Upper lobe of left lung (tissue), 6 donors: Measurements from ENCODE around the gene ZNF207. TPM values are rescaled to one million over a fixed set of nuclear protein-coding genes. Genes with fewer than 3 reads are reported as not detected.
"Not testable (repeated sequence)": the region's sequence is repeated elsewhere in the genome, so short reads cannot be mapped to it uniquely, and the experiment has no call there.

Experiments
- ATAC-seq, 2 donors: fragments of 200-7000 bp; cut with Tn5 transposase; one replicate each; pipeline ENCODE4 v1.9.1; 2022; ENCODE audit warnings: mild to moderate bottlenecking in 2 of 2, moderate library complexity in 2 of 2; ENCODE audit not compliant: low FRiP score in 2 of 2
- DNase-seq, 2 donors: peaks; one replicate each; pipeline ENCODE4 v3.0.0-alpha.2; 2019 to 2020
- H3K27ac ChIP-seq, 4 donors: fragments of 200-600 bp; sonication (generic); one replicate each; pipeline ENCODE4 v1.5.1; 2016 to 2019
- H3K27me3 ChIP-seq, 4 donors: fragments of 200-600 bp; sonication (generic); one replicate each; pipeline ENCODE4 v1.5.1; 2017 to 2019
- H3K36me3 ChIP-seq, 4 donors: fragments of 200-600 bp; sonication (generic); one replicate each; pipeline ENCODE4 v1.5.1; 2016 to 2019
- H3K4me1 ChIP-seq, 4 donors: fragments of 200-600 bp; sonication (generic); one replicate each; pipeline ENCODE4 v1.5.1; 2018 to 2019
- H3K4me3 ChIP-seq, 4 donors: fragments of 200-600 bp; sonication (generic); one replicate each; pipeline ENCODE4 v1.5.1; 2017 to 2019; ENCODE audit warnings: mild to moderate bottlenecking in 2 of 4, moderate library complexity in 1 of 4
- H3K9me3 ChIP-seq, 4 donors: fragments of 200-600 bp; sonication (generic); one replicate each; pipeline ENCODE4 v1.5.1; 2018 to 2019
- CTCF ChIP-seq, 6 experiments: fragments of 450-650 bp in 4 of 6; fragments of 200-600 bp in 2 of 6; sonication (generic) in 2 of 6; IDR thresholded peaks; one replicate each; pipeline ENCODE4 v1.5.1; 2016 to 2019; ENCODE audit warnings: antibody characterized with exemption in 6 of 6
- EP300 ChIP-seq, 4 donors: sonication (generic); formaldehyde crosslinking; IDR thresholded peaks; one replicate each; pipeline ENCODE4 v1.5.1; 2017; ENCODE audit warnings: antibody characterized with exemption in 4 of 4, control low read depth in 2 of 4
- POLR2A ChIP-seq, 4 donors: fragments of 450-650 bp; IDR thresholded peaks; one replicate each; pipeline ENCODE4 v1.5.1; 2016 to 2017; ENCODE audit warnings: antibody characterized with exemption in 4 of 4, mild to moderate bottlenecking in 2 of 4
- POLR2AphosphoS5 ChIP-seq, 2 donors: sonication (generic); formaldehyde crosslinking; IDR thresholded peaks; one replicate each; pipeline ENCODE4 v1.5.1; 2017; ENCODE audit warnings: antibody characterized with exemption in 2 of 2
- WGBS, 2 donors: methylation state at CpG; one replicate each; pipeline ENCODE4 v1.1.5; 2017 to 2018; 5-methylcytosine and 5-hydroxymethylcytosine counted together
- total RNA-seq, 6 donors: library from RNA; depleted of rRNA in 4 of 6; stranded (reverse); fragments of >200 nt in 4 of 6; gene quantifications; one replicate each; pipeline versions ENCODE4 v1.1.0 to v1.2.1, GENCODE V29; 2016 to 2021
- donor health status: DM: no; HTN: no; CAD: no; lungs with moderate emphysema.
- donor health status: DM: no; HTN: yes; CAD: no; lungs with severe emphysema.

Gene ZNF207
- total RNA-seq, 6 donors from 2014 or later = 102 to 159 (median 129) TPM

DNA sequence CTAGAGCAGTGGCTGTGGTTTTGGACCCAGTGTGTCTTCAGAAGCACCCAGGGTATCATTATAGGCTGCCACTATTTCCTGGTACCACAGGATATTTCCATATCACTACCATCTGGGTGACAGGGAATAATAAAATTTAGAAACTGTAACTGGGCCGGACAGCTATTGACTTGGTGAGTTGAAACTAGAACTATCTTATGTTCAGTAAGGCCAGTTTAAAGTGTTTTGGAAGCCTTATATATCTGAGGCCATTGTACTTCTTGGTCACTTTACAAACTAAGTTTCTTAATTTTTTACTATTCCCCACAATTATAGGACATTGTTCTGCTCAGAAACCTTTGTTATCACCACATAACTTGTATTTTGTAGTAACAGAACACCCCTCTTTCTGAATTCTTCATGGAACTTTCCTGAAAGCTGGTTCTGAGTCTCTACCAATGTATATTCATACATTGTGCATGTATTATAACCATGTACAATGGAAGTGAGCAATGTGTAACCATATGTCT, 34.0 kb downstream of the ZNF207 start:
- no peak for TF ChIP-seq EP300 (IDR thresholded peaks at IDR 0.05)
- TF ChIP-seq CTCF (IDR thresholded peaks at IDR 0.05) = no peak
- TF ChIP-seq POLR2AphosphoS5 (IDR thresholded peaks at IDR 0.05) = no peak
- no peak for TF ChIP-seq POLR2A (IDR thresholded peaks at IDR 0.05)
- no peak overlapping the region for H3K4me3 ChIP-seq
- no peak overlapping the region for H3K27ac ChIP-seq
- ATAC-seq = no peak
- H3K4me1 ChIP-seq = no peaks in the 10 kb centered on the region
- H3K27me3 ChIP-seq = no peaks in the 10 kb centered on the region
- DNase-seq = no peak
- WGBS, 2 donors = 100% methylated on average over 1 of the region's 1 CpG
- no peaks in the 10 kb centered on the region for H3K9me3 ChIP-seq
- peaks cover 21 to 58% (median 27%) of the 10 kb centered on the region in 4 donors for H3K36me3 ChIP-seq

DNA sequence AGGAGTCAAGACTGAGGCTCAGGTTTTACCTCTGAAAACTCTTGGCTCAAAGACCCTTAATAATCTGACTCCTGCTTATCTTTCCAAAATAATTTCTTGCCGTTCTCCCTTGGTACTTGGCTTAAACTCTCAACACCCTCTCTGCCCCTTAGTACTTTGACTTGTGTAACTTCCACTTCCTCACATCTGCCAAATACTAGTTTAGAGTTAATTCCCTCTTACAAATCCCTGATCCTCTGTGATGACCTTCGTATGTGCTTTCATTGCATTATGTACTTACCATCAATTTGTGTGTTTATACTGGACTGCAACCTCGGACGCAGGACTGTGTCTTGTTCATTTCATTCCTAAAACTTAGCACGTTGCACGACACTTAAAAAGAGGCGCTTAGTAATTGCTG, 35.2 kb downstream of the ZNF207 start:
- Histone ChIP-seq H3K27me3 (no peaks in the 10 kb centered on the region), H3K4me3 (no peak overlapping the region), H3K9me3 (no peaks in the 10 kb centered on the region), H3K36me3 (peaks cover 13 to 46% (median 20%) of the 10 kb centered on the region in 4 donors), H3K4me1 (no peaks in the 10 kb centered on the region), H3K27ac (no peak overlapping the region)
- DNase-seq (no peak), ATAC-seq (no peak)
- TF ChIP-seq EP300 (IDR thresholded peaks at IDR 0.05) = no peak
- no peak for TF ChIP-seq POLR2AphosphoS5 (IDR thresholded peaks at IDR 0.05)
- TF ChIP-seq POLR2A (IDR thresholded peaks at IDR 0.05) = no peak
- TF ChIP-seq CTCF (IDR thresholded peaks at IDR 0.05) = no peak
- WGBS, 2 donors = 76 to 84% methylated on average over 7 of the region's 7 CpGs

GRCh38 chr17:32385971-32386370, 36.0 kb downstream of the ZNF207 start:
- whole genome bisulfite sequencing, 2 donors = 89 to 90% methylated on average over 5 of the region's 5 CpGs
- Histone ChIP-seq H3K27ac (no peak overlapping the region), H3K36me3 (peaks cover 6 to 38% (median 12%) of the 10 kb centered on the region in 4 donors), H3K4me3 (no peak overlapping the region), H3K9me3 (no peaks in the 10 kb centered on the region), H3K27me3 (no peaks in the 10 kb centered on the region), H3K4me1 (no peaks in the 10 kb centered on the region)
- ATAC-seq = no peak
- TF ChIP-seq EP300 (IDR thresholded peaks at IDR 0.05) (no peak), POLR2A (IDR thresholded peaks at IDR 0.05) (no peak)
- no peak for DNase-seq

DNA sequence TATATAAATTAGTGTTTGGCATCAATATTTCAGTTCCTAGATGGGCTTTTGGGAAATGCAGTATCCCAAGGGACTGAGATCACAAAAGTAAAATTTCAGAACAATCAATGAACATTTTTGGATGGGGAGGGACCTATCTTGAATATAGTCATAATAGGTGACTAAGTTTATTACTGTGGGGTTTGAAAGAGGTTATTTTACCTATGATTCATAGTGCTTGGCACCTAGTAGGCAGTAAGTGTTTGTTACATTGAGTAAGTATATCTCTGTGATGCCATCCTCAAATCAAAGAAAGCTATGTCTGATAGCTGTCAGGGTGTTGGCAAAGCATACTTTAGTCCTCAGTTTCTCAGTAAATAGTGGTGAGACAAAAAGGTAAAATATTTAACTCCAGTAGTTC, 36.9 kb downstream of the ZNF207 start:
- no peak overlapping the region for H3K27ac ChIP-seq
- TF ChIP-seq POLR2A (IDR thresholded peaks at IDR 0.05) (no peak), CTCF (IDR thresholded peaks at IDR 0.05) (no peak), EP300 (IDR thresholded peaks at IDR 0.05) (no peak), POLR2AphosphoS5 (IDR thresholded peaks at IDR 0.05) (no peak)
- peaks cover 6 to 29% (median 9%) of the 10 kb centered on the region in 4 donors for H3K36me3 ChIP-seq
- H3K27me3 ChIP-seq = no peaks in the 10 kb centered on the region
- DNase-seq (no peak), ATAC-seq (no peak)
- H3K9me3 ChIP-seq = no peaks in the 10 kb centered on the region
- no peaks in the 10 kb centered on the region for H3K4me1 ChIP-seq
- no peak overlapping the region for H3K4me3 ChIP-seq

- DNase-seq, H3K9me3 ChIP-seq, ATAC-seq, H3K27me3 ChIP-seq, H3K4me1 ChIP-seq, H3K27ac ChIP-seq, H3K4me3 ChIP-seq: not testable (repeated sequence)
- 97 to 98% methylated on average over 14 of the region's 14 CpGs for WGBS, 2 donors
- peaks cover 0 to 16% (median under 1%) of the 10 kb centered on the region in 4 donors for H3K36me3 ChIP-seq
Observed at GRCh38 chr17:32388128-32388527, 38.2 kb downstream of the ZNF207 start.
